ENCODE results near the gene CWH43.
"Not testable (repeated sequence)": the region's sequence is repeated elsewhere in the genome, so short reads cannot be mapped to it uniquely, and the experiment has no call there.

CWH43 gene

GRCh38 chr4:48974979-48975640 lies 11.0 kb upstream of the CWH43 start:
- no peak for DNase-seq (ENCODE audit: low read depth in 1 of 2, low spot score in 1 of 2)

GRCh38 chr4:48976041-48976440 lies 10.0 kb upstream of the CWH43 start:
- DNase-seq (ENCODE audit: low read depth in 1 of 2, low spot score in 1 of 2): no peak

- no peak for DNase-seq (ENCODE audit: low read depth in 1 of 2, low spot score in 1 of 2)
These were observed 6.0 kb upstream of the CWH43 start for GRCh38 chr4:48979914-48980579.

GRCh38 chr4:48984005-48984404 lies 2.1 kb upstream of the CWH43 start:
- DNase-seq (ENCODE audit: low read depth in 1 of 2, low spot score in 1 of 2): not testable (repeated sequence)

GRCh38 chr4:48985602-48985975 lies 486 bp upstream of the CWH43 start:
- no peak for DNase-seq (ENCODE audit: low read depth in 1 of 2, low spot score in 1 of 2)

- no peak for DNase-seq (ENCODE audit: low read depth in 1 of 2, low spot score in 1 of 2)
These were observed 634 bp downstream of the CWH43 start for GRCh38 chr4:48986654-48987164.

- DNase-seq (ENCODE audit: low read depth in 1 of 2, low spot score in 1 of 2): no peak
These were observed 3.6 kb downstream of the CWH43 start for GRCh38 chr4:48989461-48990203.

- DNase-seq (ENCODE audit: low read depth in 1 of 2, low spot score in 1 of 2): no peak
These were observed 5.3 kb downstream of the CWH43 start for GRCh38 chr4:48991357-48991756.

GRCh38 chr4:48997962-48998361 lies 11.9 kb downstream of the CWH43 start:
- no peak for DNase-seq (ENCODE audit: low read depth in 1 of 2, low spot score in 1 of 2)

- no peak for DNase-seq (ENCODE audit: low read depth in 1 of 2, low spot score in 1 of 2)
These were observed 12.4 kb downstream of the CWH43 start for GRCh38 chr4:48998440-48998839.

- no peak for DNase-seq (ENCODE audit: low read depth in 1 of 2, low spot score in 1 of 2)
These were observed 14.7 kb downstream of the CWH43 start for GRCh38 chr4:49000806-49001205.

- no peak for DNase-seq (ENCODE audit: low read depth in 1 of 2, low spot score in 1 of 2)
These were observed 16.9 kb downstream of the CWH43 start for GRCh38 chr4:49002931-49003330.

- DNase-seq (ENCODE audit: low read depth in 1 of 2, low spot score in 1 of 2): no peak
These were observed 32.7 kb downstream of the CWH43 start for GRCh38 chr4:49018718-49019295.

- DNase-seq (ENCODE audit: low read depth in 1 of 2, low spot score in 1 of 2): no peak
These were observed 46.5 kb downstream of the CWH43 start for GRCh38 chr4:49032440-49033161.

GRCh38 chr4:49036528-49036927 lies 50.5 kb downstream of the CWH43 start:
- no peak for DNase-seq (ENCODE audit: low read depth in 1 of 2, low spot score in 1 of 2)

- no peak for DNase-seq (ENCODE audit: low read depth in 1 of 2, low spot score in 1 of 2)
These were observed 58.2 kb downstream of the CWH43 start for GRCh38 chr4:49044270-49044669.

GRCh38 chr4:49058306-49058705 lies 72.2 kb downstream of the CWH43 start:
- no peak for DNase-seq (ENCODE audit: low read depth in 1 of 2, low spot score in 1 of 2)

GRCh38 chr4:49063670-49064069 lies 77.6 kb downstream of the CWH43 start:
- DNase-seq (ENCODE audit: low read depth in 1 of 2, low spot score in 1 of 2): no peak

GRCh38 chr4:49072196-49072595 lies 86.1 kb downstream of the CWH43 start:
- DNase-seq (ENCODE audit: low read depth in 1 of 2, low spot score in 1 of 2): not testable (repeated sequence)

GRCh38 chr4:49091883-49092282 lies 105.8 kb downstream of the CWH43 start:
- DNase-seq (ENCODE audit: low read depth in 1 of 2, low spot score in 1 of 2): not testable (repeated sequence)

GRCh38 chr4:49092608-49093135 lies 106.6 kb downstream of the CWH43 start:
- not testable (repeated sequence) for DNase-seq (ENCODE audit: low read depth in 1 of 2, low spot score in 1 of 2)

Measured in activated CD4-positive, alpha-beta T cell treated with anti-CD3 and anti-CD28 coated beads, Interleukin-2, amount 50 U/mL, for 24 hours (primary cell).